Neutrophil (primary cell): ENCODE measurements around the gene ABCC8.

ENCODE experiments used
- H3K27ac ChIP-seq: fragments of 200-600 bp; sonication (generic); 2 replicates; pipeline ENCODE4 v1.5.1; 2016; ENCODE audit warnings: mild to moderate bottlenecking, moderate library complexity
- H3K27me3 ChIP-seq: fragments of 200-600 bp; sonication (generic); 2 replicates; pipeline ENCODE4 v1.6.0; 2016; ENCODE audit warnings: mild to moderate bottlenecking
- H3K36me3 ChIP-seq: fragments of 200-600 bp; sonication (generic); 2 replicates; pipeline ENCODE4 v1.5.1; 2017
- H3K4me1 ChIP-seq, 2 experiments: fragments of 200-600 bp in 1 of 2; sonication (generic) in 1 of 2; 1 replicate in 1 of 2; 2 replicates in 1 of 2; pipeline versions ENCODE4 v1.5.1 to v1.6.1; 2013 to 2016; ENCODE audit warnings: low read depth in 1 of 2, low read length in 1 of 2, mild to moderate bottlenecking in 1 of 2, moderate library complexity in 1 of 2; ENCODE audit not compliant: control insufficient read depth in 1 of 2, insufficient read depth in 1 of 2
- H3K4me3 ChIP-seq, 2 experiments: fragments of 200-600 bp in 1 of 2; sonication (generic) in 1 of 2; 1 replicate in 1 of 2; 2 replicates in 1 of 2; pipeline ENCODE4 v1.5.1; 2013 to 2016; ENCODE audit warnings: low read depth in 1 of 2, low read length in 1 of 2, mild to moderate bottlenecking in 1 of 2, moderate library complexity in 1 of 2
- H3K9me3 ChIP-seq: fragments of 200-600 bp; sonication (generic); 2 replicates; pipeline ENCODE4 v1.5.1; 2016
- TF ChIP-seq, protein P1 (sequence below): fragments of 200-600 bp; sonication (generic); IDR thresholded peaks from 2 replicates; pipeline ENCODE4 v1.5.1; 2016; ENCODE audit warnings: antibody characterized with exemption

ABCC8 gene

GRCh38 chr11:17473071-17473744 lies 3.4 kb downstream of the ABCC8 start:
- Histone ChIP-seq H3K27me3 (peaks cover 61% of the 10 kb centered on the region), H3K4me3 (no peak overlapping the region), H3K36me3 (no peaks in the 10 kb centered on the region), H3K4me1 (peaks cover 0 to 5% of the 10 kb centered on the region in 2 experiments), H3K27ac (no peak overlapping the region), H3K9me3 (no peaks in the 10 kb centered on the region)
- TF ChIP-seq, protein P1, sequence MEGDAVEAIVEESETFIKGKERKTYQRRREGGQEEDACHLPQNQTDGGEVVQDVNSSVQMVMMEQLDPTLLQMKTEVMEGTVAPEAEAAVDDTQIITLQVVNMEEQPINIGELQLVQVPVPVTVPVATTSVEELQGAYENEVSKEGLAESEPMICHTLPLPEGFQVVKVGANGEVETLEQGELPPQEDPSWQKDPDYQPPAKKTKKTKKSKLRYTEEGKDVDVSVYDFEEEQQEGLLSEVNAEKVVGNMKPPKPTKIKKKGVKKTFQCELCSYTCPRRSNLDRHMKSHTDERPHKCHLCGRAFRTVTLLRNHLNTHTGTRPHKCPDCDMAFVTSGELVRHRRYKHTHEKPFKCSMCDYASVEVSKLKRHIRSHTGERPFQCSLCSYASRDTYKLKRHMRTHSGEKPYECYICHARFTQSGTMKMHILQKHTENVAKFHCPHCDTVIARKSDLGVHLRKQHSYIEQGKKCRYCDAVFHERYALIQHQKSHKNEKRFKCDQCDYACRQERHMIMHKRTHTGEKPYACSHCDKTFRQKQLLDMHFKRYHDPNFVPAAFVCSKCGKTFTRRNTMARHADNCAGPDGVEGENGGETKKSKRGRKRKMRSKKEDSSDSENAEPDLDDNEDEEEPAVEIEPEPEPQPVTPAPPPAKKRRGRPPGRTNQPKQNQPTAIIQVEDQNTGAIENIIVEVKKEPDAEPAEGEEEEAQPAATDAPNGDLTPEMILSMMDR = no peak

DNA sequence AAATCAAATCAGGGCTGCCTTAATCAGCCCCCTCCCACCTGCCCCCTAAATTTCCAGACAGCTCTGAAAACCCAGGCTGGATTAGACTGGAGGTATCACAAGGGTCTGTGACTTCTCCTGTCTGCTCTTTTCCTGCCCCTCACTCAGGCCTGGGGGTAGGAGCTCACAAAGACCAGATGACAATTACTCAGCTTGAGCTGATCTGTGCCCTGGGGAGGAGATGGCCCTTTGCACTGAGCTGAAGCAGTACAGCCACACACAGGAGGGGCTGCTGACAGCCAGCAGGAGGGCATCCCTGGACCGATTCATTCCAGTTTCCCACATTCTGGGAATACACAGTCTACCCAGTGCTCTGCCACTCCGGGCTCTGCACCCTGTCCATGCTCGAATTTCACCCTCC lies 4.2 kb downstream of the ABCC8 start:
- no peaks in the 10 kb centered on the region for H3K36me3 ChIP-seq
- TF ChIP-seq, protein P1 = no peak
- H3K27me3 ChIP-seq = peaks cover 53% of the 10 kb centered on the region
- no peak overlapping the region for H3K27ac ChIP-seq
- H3K4me1 ChIP-seq = peaks cover 0 to 5% of the 10 kb centered on the region in 2 experiments
- no peak overlapping the region for H3K4me3 ChIP-seq
- no peaks in the 10 kb centered on the region for H3K9me3 ChIP-seq

- TF ChIP-seq, protein P1 = no peak
- Histone ChIP-seq H3K4me3 (no peak overlapping the region), H3K4me1 (peaks cover 0 to 5% of the 10 kb centered on the region in 2 experiments), H3K9me3 (no peaks in the 10 kb centered on the region), H3K27ac (no peak overlapping the region), H3K36me3 (no peaks in the 10 kb centered on the region), H3K27me3 (peaks cover 44% of the 10 kb centered on the region)
These were observed 5.1 kb downstream of the ABCC8 start for GRCh38 chr11:17471501-17471900.

GRCh38 chr11:17469998-17470397 lies 6.6 kb downstream of the ABCC8 start:
- Histone ChIP-seq H3K4me1 (no peaks in the 10 kb centered on the region), H3K36me3 (no peaks in the 10 kb centered on the region), H3K9me3 (no peaks in the 10 kb centered on the region), H3K27ac (no peak overlapping the region), H3K27me3 (peaks cover 29% of the 10 kb centered on the region), H3K4me3 (no peak overlapping the region)
- TF ChIP-seq, protein P1 = no peak

- Histone ChIP-seq H3K4me3 (no peak overlapping the region), H3K4me1 (no peaks in the 10 kb centered on the region), H3K27me3 (peaks cover 10% of the 10 kb centered on the region), H3K36me3 (no peaks in the 10 kb centered on the region), H3K27ac (no peak overlapping the region), H3K9me3 (no peaks in the 10 kb centered on the region)
- TF ChIP-seq, protein P1 = no peak
These were observed 8.5 kb downstream of the ABCC8 start for GRCh38 chr11:17468122-17468521.
